Common myeloid progenitor, CD34-positive (primary cell): ENCODE data around the gene KSR2.

Experiments
- CTCF ChIA-PET: fragments of 350-600 bp; sonication (Branson Sonifier 250); formaldehyde crosslinking; loops from one replicate; lab custom pipeline; 2021; ENCODE audit warnings: antibody characterized with exemption; lab: Charles Lee
- POLR2A ChIA-PET: fragments of 350-600 bp; sonication (Branson Sonifier 250); formaldehyde crosslinking; loops from one replicate; lab custom pipeline; 2021; ENCODE audit warnings: antibody characterized with exemption; lab: Charles Lee
- DNase-seq, 3 donors: peaks; one replicate each; pipeline versions ENCODE4 v3.0.0 to v3.0.0-alpha.2; 2013
- H3K27ac ChIP-seq, 2 experiments: 1 replicate in 1 of 2; 2 replicates in 1 of 2; pipeline ENCODE4 v1.7.0; 2013; ENCODE audit warnings: inconsistent platforms in 2 of 2, low read length in 2 of 2, mild to moderate bottlenecking in 2 of 2, low read depth in 1 of 2, moderate library complexity in 1 of 2; ENCODE audit not compliant: severe bottlenecking in 2 of 2, insufficient read depth in 1 of 2, poor library complexity in 1 of 2
- H3K27me3 ChIP-seq, 5 experiments: replicated peaks in 2 of 5; 1 replicate in 3 of 5; 2 replicates in 2 of 5; pipeline versions ENCODE4 v1.6.1 to v1.7.0; 2013; ENCODE audit warnings: low read length in 4 of 5, mild to moderate bottlenecking in 2 of 5, moderate library complexity in 2 of 5, inconsistent platforms in 1 of 5; ENCODE audit not compliant: insufficient read depth in 5 of 5, control insufficient read depth in 4 of 5
- H3K36me3 ChIP-seq, 4 experiments: 1 replicate in 2 of 4; 2 replicates in 2 of 4; pipeline versions ENCODE4 v1.6.1 to v1.7.0; 2013; ENCODE audit warnings: low read length in 3 of 4, control low read depth in 1 of 4, mild to moderate bottlenecking in 1 of 4; ENCODE audit not compliant: control insufficient read depth in 4 of 4, insufficient read depth in 4 of 4
- H3K4me1 ChIP-seq, 4 experiments: 1 replicate in 3 of 4; 2 replicates in 1 of 4; pipeline versions ENCODE4 v1.6.1 to v1.7.1; 2013; ENCODE audit warnings: low read length in 3 of 4, mild to moderate bottlenecking in 3 of 4, control low read depth in 1 of 4, inconsistent platforms in 1 of 4, moderate library complexity in 1 of 4; ENCODE audit not compliant: control insufficient read depth in 4 of 4, insufficient read depth in 4 of 4; ENCODE audit errors: control extremely low read depth in 1 of 4
- H3K4me3 ChIP-seq, 7 experiments: 1 replicate in 4 of 7; 2 replicates in 3 of 7; pipeline versions ENCODE4 v1.5.1 to v1.7.0; 2013; ENCODE audit warnings: mild to moderate bottlenecking in 7 of 7, low read length in 6 of 7, moderate library complexity in 6 of 7, inconsistent platforms in 2 of 7, low read depth in 2 of 7, control low read depth in 1 of 7; ENCODE audit not compliant: insufficient read depth in 4 of 7, control insufficient read depth in 1 of 7; ENCODE audit errors: extremely low read depth in 1 of 7
- H3K9me3 ChIP-seq, 5 experiments: 1 replicate in 4 of 5; 2 replicates in 1 of 5; pipeline versions ENCODE4 v1.6.1 to v1.7.1; 2013; ENCODE audit warnings: low read length in 4 of 5, mild to moderate bottlenecking in 2 of 5, inconsistent platforms in 1 of 5, low read depth in 1 of 5, moderate library complexity in 1 of 5; ENCODE audit not compliant: control insufficient read depth in 4 of 5, insufficient read depth in 2 of 5; ENCODE audit errors: control extremely low read depth in 1 of 5
- whole genome bisulfite sequencing: methylation state at CpG from one replicate; pipeline ENCODE4 v1.1.5; 2013; ENCODE audit not compliant: insufficient coverage; 5-methylcytosine and 5-hydroxymethylcytosine counted together

Gene KSR2

GRCh38 chr12:117661471-117661870 is 307.3 kb downstream of the KSR2 start:
- H3K36me3 ChIP-seq, result no peaks in the 10 kb centered on the region
- DNase-seq, result no peak
- no peaks in the 10 kb centered on the region for H3K4me1 ChIP-seq
- peaks cover 0 to 6% (median 0%) of the 10 kb centered on the region in 5 experiments for H3K27me3 ChIP-seq
- H3K9me3 ChIP-seq, result no peaks in the 10 kb centered on the region
- H3K4me3 ChIP-seq, result no peak overlapping the region
- ChIA-PET POLR2A (no interaction called here), CTCF (no interaction called here)
- H3K27ac ChIP-seq, result no peak overlapping the region
- 90% methylated on average over 2 of the region's 3 CpGs for WGBS

- Histone ChIP-seq H3K4me3 (no peak overlapping the region), H3K27ac (no peak overlapping the region), H3K4me1 (no peaks in the 10 kb centered on the region), H3K27me3 (peaks cover 0 to 6% (median 0%) of the 10 kb centered on the region in 5 experiments), H3K9me3 (no peaks in the 10 kb centered on the region), H3K36me3 (no peaks in the 10 kb centered on the region)
- no peak for DNase-seq
- CTCF ChIA-PET, result no interaction called here
- POLR2A ChIA-PET, result no interaction called here
- 100% methylated on average over 2 of the region's 3 CpGs for WGBS
These were observed 307.9 kb downstream of the KSR2 start for GRCh38 chr12:117660896-117661295.

GRCh38 chr12:117658226-117658625 is 310.6 kb downstream of the KSR2 start:
- POLR2A ChIA-PET, result interaction anchor here (0.6 kb wide), 1 partner anchor 66 kb away, joined by 3 read pairs; no protein-coding TSS in a partner anchor
- WGBS, result 90% methylated on average over 1 of the region's 2 CpGs

GRCh38 chr12:117649796-117650195 is 319.0 kb downstream of the KSR2 start:
- POLR2A ChIA-PET, result no interaction called here
- CTCF ChIA-PET, result no interaction called here

More at GRCh38 chr12:117658226-117658625, 310.6 kb downstream of the KSR2 start:
- CTCF ChIA-PET, result no interaction called here
- H3K36me3 ChIP-seq, result no peaks in the 10 kb centered on the region
- no peak overlapping the region for H3K4me3 ChIP-seq
- no peaks in the 10 kb centered on the region for H3K4me1 ChIP-seq
- no peak overlapping the region for H3K27ac ChIP-seq
- no peak for DNase-seq
- H3K27me3 ChIP-seq, result peaks cover 0 to 6% (median 0%) of the 10 kb centered on the region in 5 experiments
- H3K9me3 ChIP-seq, result no peaks in the 10 kb centered on the region

GRCh38 chr12:117646520-117646919 is 322.3 kb downstream of the KSR2 start:
- peaks cover 0 to 4% (median 0%) of the 10 kb centered on the region in 5 experiments for H3K27me3 ChIP-seq
- ChIA-PET POLR2A (no interaction called here), CTCF (no interaction called here)
- WGBS, result 43% methylated on average over 6 of the region's 7 CpGs
- H3K36me3 ChIP-seq, result no peaks in the 10 kb centered on the region
- no peak overlapping the region for H3K27ac ChIP-seq
- H3K4me1 ChIP-seq, result no peaks in the 10 kb centered on the region
- H3K9me3 ChIP-seq, result peaks cover 0 to 2% (median 0%) of the 10 kb centered on the region in 5 experiments
- no peak overlapping the region for H3K4me3 ChIP-seq
- DNase-seq, result no peak

More at GRCh38 chr12:117649796-117650195, 319.0 kb downstream of the KSR2 start:
- no peak overlapping the region for H3K27ac ChIP-seq
- H3K4me1 ChIP-seq, result no peaks in the 10 kb centered on the region
- no peak overlapping the region for H3K4me3 ChIP-seq
- DNase-seq, result no peak
- H3K9me3 ChIP-seq, result peaks cover 0 to 5% (median 0%) of the 10 kb centered on the region in 5 experiments
- H3K27me3 ChIP-seq, result peaks cover 0 to 4% (median 0%) of the 10 kb centered on the region in 5 experiments
- no peaks in the 10 kb centered on the region for H3K36me3 ChIP-seq

GRCh38 chr12:117645473-117645872 is 323.3 kb downstream of the KSR2 start:
- WGBS, result no CpG with 5 or more reads among the region's 3 CpGs
- peaks cover 0 to 4% (median 0%) of the 10 kb centered on the region in 5 experiments for H3K27me3 ChIP-seq
- H3K4me1 ChIP-seq, result no peaks in the 10 kb centered on the region
- POLR2A ChIA-PET, result no interaction called here
- no peak overlapping the region for H3K4me3 ChIP-seq
- H3K27ac ChIP-seq, result no peak overlapping the region
- DNase-seq, result no peak
- CTCF ChIA-PET, result no interaction called here
- H3K9me3 ChIP-seq, result no peaks in the 10 kb centered on the region
- no peaks in the 10 kb centered on the region for H3K36me3 ChIP-seq

- Histone ChIP-seq H3K4me1 (no peaks in the 10 kb centered on the region), H3K27ac (no peak overlapping the region), H3K4me3 (no peak overlapping the region), H3K27me3 (peaks cover 0 to 4% (median 0%) of the 10 kb centered on the region in 5 experiments), H3K36me3 (no peaks in the 10 kb centered on the region), H3K9me3 (no peaks in the 10 kb centered on the region)
- POLR2A ChIA-PET, result no interaction called here
- no peak for DNase-seq
- CTCF ChIA-PET, result no interaction called here
- WGBS, result 93% methylated on average over 3 of the region's 4 CpGs
These were observed 324.8 kb downstream of the KSR2 start for GRCh38 chr12:117643971-117644370.
